Omental fat pad (tissue), 4 donors: ENCODE data around the gene TTC9B. TPM values are rescaled to one million over a fixed set of nuclear protein-coding genes. Genes with fewer than 3 reads are reported as not detected.
"Not testable (repeated sequence)": the region's sequence is repeated elsewhere in the genome, so short reads cannot be mapped to it uniquely, and the experiment has no call there.

Experiments
- ATAC-seq: fragments of 150-250 bp; one replicate; pipeline ENCODE4 v1.9.1; 2016; ENCODE audit warnings: mild to moderate bottlenecking, moderate library complexity; ENCODE audit not compliant: low FRiP score
- DNase-seq: peaks from one replicate; pipeline ENCODE4 v3.0.0-alpha.2; 2019; ENCODE audit warnings: low spot score
- CTCF ChIP-seq, 3 donors: fragments of 450-650 bp; IDR thresholded peaks; one replicate each; pipeline ENCODE4 v1.5.1; 2016 to 2017; ENCODE audit warnings: antibody characterized with exemption in 3 of 3, mild to moderate bottlenecking in 3 of 3, moderate library complexity in 2 of 3
- total RNA-seq, 4 donors: library from RNA; depleted of rRNA; stranded (reverse); fragments of >200 nt; gene quantifications; one replicate each; pipeline ENCODE4 v1.1.0, GENCODE V29; 2016

The TTC9B gene
- total RNA-seq, 4 donors from 2014 or later, result 0.28 TPM; not detected in 3

DNA sequence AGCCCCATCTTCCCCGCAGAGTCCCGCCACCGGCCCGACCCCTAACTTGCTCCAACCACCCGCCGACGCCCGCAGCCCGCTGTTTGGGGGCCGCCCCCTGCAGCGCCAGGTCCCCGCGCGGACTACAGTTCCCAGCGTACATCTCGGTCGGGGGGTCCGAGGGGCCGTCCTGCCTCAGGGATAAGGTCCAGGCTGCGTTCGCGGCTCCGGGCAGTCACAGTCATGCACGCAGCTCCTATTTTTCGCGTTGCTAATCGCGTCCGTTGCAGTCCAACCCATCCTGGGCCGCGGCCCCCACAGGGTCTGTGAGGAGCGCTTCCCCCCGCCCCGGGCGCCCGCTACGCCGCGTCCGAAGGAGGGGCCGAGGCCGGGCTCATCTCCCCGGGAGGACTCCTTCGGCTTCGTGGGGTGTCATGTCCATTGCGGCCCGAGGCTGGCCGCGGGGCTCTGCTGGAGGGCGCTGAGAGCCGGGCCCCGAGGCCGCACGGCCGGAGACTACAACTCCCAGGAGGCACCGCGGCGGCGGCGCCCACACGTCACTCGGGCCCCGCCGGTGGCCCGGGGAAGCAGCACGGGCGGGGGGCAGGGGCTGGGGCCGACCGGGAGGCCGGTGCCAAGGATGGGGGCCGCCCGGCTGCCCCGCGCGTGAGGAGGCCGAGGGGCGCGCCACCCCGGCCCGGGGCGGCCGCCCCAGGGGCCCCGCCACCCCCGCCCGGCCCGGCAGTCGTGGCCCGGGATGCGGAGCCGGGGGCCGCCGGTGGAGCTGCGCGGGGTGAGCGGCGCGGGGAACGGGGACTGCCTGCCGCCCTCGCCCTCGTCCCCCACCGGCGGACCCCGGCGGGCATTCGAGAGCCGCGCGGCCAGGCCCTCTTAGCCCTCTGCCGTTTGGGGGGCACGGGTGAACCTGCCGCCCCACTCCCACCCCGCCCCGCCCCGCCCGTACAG lies 27.0 kb downstream of the TTC9B start, which contains the start of gene MAP3K10:
MAP3K10 (plus strand) TSS at position 536 of the 945 bp plus-strand sequence. CDS start 606 bp downstream, outside the sequence.
- peak; percentile 89 for ATAC-seq
- TF ChIP-seq CTCF (IDR thresholded peaks at IDR 0.05), result no peak
- DNase-seq, result peak; percentile 47

DNA sequence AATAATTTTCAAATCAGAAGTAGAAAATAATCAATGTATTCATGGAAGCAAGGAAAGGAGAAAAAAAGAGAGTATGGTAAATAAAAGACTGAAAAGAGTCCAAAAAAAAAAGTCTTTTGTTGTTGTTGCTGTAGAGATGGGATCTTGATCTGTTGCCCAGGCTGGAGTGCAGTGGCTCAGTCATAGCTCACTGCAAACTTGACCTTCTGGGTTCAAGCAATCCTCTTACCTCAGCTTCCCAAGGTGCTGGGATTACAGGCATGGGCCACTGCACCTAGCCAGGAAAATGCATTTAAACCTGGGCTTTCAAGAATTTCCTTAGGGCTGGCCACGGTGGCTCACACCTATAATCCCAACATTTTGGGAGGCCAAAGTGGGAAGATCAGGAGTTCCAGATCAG lies 33.9 kb downstream of the TTC9B start:
- ATAC-seq, result no peak

DNA sequence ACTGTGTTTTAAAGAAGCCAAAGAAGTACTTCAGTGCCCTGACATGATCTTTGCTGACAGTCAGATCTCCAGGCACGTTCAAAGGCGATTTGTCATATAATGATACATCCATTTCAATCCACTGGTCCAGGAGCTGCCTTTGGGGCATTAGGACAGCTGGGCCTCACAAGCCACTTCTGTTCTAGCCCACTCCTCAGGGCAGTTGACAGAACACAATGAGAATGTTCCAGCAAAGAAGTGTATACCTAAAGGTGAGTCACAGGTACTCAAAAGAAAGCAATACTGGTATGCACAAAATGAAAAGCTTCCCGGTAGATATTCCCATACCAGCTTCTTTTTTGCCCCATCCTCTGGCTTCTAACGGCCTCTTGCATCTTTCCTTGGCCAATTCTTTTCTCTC lies 39.4 kb downstream of the TTC9B start:
- no peak for ATAC-seq
- DNase-seq, result no peak
- no peak for TF ChIP-seq CTCF (IDR thresholded peaks at IDR 0.05)

More for the DNA sequence above, 33.9 kb downstream of the TTC9B start:
- DNase-seq, result no peak
- TF ChIP-seq CTCF (IDR thresholded peaks at IDR 0.05), result no peak

DNA sequence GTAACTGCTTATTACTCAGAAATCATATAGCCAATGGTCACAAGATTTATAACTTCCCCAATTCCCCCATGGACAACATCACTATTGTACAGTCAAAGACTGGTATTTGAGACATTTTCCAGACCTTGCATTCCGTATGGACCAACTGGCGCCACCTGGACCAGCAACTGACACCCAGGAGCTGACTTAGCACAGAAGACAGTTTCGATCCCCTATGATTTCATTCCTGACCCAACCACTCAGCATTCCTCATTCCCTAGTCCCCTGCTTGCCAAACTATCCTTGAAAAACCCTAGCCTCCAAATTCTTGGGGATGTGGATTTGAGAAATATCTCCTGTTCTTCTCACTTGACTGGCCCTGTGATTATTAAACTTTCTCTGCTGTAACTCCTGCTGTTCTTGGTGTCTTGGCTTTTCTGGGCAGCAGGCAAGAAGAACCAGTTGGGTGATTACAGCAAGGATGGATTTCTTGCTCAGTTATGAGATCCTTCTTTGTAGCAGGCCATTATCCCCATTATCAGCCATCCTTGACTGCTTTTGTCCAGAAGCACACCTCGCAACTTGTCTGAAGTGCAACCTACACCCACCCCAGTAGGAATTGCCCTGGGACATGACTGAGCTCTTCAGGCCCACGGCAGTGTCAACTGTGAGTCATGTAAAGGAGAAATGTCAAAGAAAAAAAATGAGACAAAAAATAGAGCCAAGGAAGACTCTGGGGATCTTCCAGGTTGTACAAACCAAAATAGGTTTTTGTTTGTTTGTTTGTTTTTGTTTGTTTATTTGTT lies 40.7 kb downstream of the TTC9B start:
- DNase-seq, result no peak
- ATAC-seq, result no peak
- no peak for TF ChIP-seq CTCF (IDR thresholded peaks at IDR 0.05)

DNA sequence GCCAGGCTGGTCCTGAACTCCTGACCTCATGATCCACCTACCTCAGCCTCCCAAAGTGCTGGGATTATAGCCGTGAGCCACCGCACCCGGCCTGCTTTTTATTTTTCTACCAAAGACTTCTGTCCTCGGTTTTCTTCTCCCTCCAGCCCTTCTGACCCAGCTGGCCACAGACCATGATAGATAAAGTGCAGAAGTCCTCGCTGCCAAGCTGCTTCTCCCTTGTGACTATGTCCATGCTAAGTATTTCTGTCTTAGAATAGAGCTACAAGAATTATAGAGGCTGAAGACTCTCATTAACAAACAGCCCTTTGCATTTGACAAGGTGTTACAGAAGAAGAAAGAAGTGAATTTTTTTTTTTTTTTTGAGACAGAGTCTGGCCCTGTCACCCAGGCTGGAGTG lies 42.4 kb downstream of the TTC9B start:
- DNase-seq, result no peak
- ATAC-seq, result no peak
- TF ChIP-seq CTCF (IDR thresholded peaks at IDR 0.05), result no peak

DNA sequence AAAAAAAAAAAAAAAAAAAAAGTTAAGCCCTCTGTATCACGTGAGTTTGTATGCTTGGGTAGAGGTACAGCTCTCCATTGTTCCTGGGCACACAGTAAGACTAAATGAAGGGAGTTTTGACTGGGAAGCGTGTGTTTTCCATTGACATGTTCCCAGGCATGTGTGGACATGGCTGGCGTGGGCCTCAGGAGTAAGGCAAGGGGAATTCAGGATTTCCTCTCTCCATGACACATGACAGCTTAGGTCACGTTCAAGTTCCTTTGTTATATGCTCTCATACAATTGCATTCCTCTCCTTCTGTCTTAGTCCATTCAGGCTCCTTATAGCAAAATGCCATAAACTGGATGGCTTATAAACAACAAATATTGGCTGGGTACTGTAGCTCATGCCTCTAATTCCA lies 44.1 kb downstream of the TTC9B start:
- ATAC-seq (no peak), DNase-seq (no peak)
- TF ChIP-seq CTCF (IDR thresholded peaks at IDR 0.05), result no peak

GRCh38 chr19:40171293-40171692 lies 46.9 kb downstream of the TTC9B start:
- not testable (repeated sequence) for DNase-seq, ATAC-seq

DNA sequence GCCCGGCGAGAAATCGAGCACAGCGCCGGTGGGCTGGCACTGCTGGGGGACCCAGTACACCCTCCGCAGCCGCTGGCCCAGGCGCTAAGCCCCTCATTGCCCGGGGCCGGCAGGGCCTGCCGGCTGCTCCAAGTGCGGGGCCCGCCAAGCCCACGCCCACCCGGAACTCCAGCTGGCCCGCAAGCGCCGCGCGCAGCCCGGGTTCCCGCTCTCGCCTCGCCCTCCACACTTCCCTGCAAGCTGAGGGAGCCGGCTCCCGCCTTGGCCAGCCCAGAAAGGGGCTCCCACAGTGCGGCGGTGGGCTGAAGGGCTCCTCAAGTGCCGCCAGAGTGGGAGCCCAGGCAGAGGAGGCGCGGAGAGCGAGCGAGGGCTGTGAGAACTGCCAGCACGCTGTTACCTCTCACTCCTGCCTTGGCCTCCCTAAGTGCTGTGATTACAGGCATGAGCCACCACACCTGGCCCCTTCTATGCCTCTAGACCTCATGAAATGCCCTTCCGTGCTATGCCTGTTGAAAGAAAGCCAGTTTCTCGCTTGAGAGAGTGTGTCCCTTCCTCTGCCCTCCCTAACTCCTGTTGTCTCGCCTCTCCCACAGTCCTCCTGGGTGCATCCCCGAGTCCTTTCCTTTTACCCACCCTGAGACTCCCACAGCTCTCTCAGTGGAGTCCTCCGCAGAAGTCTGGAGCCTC lies 47.7 kb downstream of the TTC9B start:
- not testable (repeated sequence) for DNase-seq, ATAC-seq

DNA sequence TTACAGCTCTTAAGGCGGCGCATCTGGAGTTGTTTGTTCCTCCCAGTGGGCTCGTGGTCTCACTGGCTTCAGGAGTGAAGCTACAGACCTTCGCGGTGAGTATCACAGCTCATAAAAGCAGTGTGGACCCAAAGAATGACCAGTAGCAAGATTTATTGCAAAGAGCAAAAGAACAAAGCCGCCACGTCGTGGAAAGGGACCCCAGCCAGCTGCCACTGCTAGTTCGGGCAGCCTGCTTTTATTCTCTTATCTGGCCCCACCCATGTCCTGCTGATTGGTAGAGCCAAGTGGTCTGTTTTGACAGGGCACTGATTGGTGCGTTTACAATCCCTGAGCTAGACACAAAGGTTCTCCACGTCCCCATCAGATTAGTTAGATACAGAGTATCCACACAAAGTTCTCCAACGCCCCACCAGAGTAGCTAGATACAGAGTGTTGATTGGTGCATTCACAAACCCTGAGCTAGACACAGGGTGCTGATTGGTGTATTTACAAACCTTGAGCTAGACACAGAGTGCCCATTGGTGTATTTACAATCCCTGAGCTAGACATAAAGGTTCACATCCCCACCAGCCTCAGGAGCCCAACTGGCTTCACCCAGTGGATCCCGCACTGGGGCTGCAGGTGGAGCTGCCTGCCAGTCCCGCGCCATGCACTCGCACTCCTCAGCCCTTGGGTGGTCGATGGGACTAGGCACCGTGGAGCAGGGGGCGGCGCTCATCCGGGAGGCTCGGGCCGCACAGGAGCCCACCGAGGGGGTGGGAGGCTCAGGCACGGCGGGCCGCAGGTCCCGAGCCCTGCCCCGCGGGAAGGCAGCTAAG lies 48.5 kb downstream of the TTC9B start:
- DNase-seq, ATAC-seq: not testable (repeated sequence)
